Activated CD4-positive, alpha-beta T cell treated with anti-CD3 and anti-CD28 coated beads for 24 hours (primary cell): ENCODE data around the gene EXD3.

Experiments
- DNase-seq, 2 donors: peaks; one replicate each; pipeline ENCODE4 v3.0.0-alpha.2; 2020; ENCODE audit warnings: low read depth in 2 of 2

EXD3 gene

GRCh38 chr9:137317718-137318511 lies 105.0 kb downstream of the EXD3 start:
- no peak for DNase-seq

GRCh38 chr9:137317021-137317717 lies 105.8 kb downstream of the EXD3 start:
- DNase-seq, result no peak

GRCh38 chr9:137316012-137316981 lies 106.7 kb downstream of the EXD3 start:
- no peak for DNase-seq

- no peak for DNase-seq
Measured at GRCh38 chr9:137315581-137316011, 107.4 kb downstream of the EXD3 start.

- DNase-seq, result no peak
Measured at GRCh38 chr9:137314561-137315560, 108.1 kb downstream of the EXD3 start.

- DNase-seq, result no peak
Measured at GRCh38 chr9:137313956-137314560, 108.9 kb downstream of the EXD3 start.

GRCh38 chr9:137313326-137313936 lies 109.5 kb downstream of the EXD3 start:
- DNase-seq, result no peak

GRCh38 chr9:137312852-137313325 lies 110.1 kb downstream of the EXD3 start:
- no peak for DNase-seq

GRCh38 chr9:137311986-137312851 lies 110.7 kb downstream of the EXD3 start:
- no peak for DNase-seq

- DNase-seq, result no peak
Measured at GRCh38 chr9:137311171-137311985, 111.6 kb downstream of the EXD3 start.

- DNase-seq, result no peak
Measured at GRCh38 chr9:137310189-137311052, 112.5 kb downstream of the EXD3 start.

GRCh38 chr9:137309368-137310188 lies 113.4 kb downstream of the EXD3 start:
- no peak for DNase-seq

- DNase-seq, result no peak
Measured at GRCh38 chr9:137308057-137308619, 114.8 kb downstream of the EXD3 start.

- DNase-seq, result no peak
Measured at GRCh38 chr9:137307255-137308056, 115.5 kb downstream of the EXD3 start.

- DNase-seq, result no peak
Measured at GRCh38 chr9:137306850-137307254, 116.1 kb downstream of the EXD3 start.
